Smooth muscle cell of the coronary artery (primary cell): Measurements from ENCODE around the gene CFAP100. TPM values are rescaled to one million over a fixed set of nuclear protein-coding genes. Genes with fewer than 3 reads are reported as not detected.

Experiments used
- total RNA-seq: library from RNA; depleted of rRNA; stranded (reverse); fragments of >200 nt; gene quantifications from 2 replicates; pipeline ENCODE4 v1.2.3, GENCODE V29; 2014; ENCODE audit warnings: low replicate concordance

Gene CFAP100
- not detected in 2 replicates for total RNA-seq

DNA sequence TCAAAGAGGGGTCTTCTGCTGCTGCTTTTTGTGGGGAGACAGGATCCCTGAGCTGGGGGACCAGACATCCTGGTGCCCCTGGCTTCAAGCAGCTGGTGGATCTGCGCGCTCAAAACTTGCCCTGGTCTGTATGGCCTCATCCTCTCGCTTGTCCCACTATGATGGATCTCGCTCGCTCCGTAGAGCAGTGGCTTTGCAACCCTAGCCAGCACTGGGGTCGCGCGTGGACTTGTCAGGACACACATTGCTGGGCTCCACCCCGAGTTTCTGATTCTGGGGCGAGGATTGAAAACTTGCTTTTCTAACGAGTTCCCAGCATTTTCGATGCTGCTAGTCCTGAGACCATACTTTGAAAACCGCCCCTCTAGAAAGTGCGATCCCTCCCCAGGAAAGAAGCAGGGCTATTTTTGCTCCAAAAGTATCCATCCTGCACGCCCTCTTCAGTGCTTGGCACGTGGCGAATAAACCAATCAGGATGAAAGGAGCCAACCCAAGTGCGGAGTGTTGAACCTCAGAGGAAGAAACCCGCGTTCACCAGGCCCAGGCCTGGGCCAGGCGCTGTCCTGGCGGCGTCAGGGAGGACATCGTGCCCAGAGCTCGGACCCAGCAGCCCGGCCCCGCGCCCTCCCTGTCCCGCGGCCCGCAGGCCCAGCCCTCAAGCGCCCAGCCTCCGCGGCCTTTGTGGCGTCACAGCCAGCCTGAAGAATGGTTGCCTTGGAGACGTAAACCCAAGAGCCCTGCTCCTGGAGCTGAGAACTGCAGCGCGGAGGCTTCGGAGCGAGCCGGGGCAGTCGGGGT is at the start of gene CFAP100:
CFAP100 (plus strand) TSS at position 731 of the 798 bp plus-strand sequence. CDS start 1,092 bp downstream, outside the sequence.

DNA sequence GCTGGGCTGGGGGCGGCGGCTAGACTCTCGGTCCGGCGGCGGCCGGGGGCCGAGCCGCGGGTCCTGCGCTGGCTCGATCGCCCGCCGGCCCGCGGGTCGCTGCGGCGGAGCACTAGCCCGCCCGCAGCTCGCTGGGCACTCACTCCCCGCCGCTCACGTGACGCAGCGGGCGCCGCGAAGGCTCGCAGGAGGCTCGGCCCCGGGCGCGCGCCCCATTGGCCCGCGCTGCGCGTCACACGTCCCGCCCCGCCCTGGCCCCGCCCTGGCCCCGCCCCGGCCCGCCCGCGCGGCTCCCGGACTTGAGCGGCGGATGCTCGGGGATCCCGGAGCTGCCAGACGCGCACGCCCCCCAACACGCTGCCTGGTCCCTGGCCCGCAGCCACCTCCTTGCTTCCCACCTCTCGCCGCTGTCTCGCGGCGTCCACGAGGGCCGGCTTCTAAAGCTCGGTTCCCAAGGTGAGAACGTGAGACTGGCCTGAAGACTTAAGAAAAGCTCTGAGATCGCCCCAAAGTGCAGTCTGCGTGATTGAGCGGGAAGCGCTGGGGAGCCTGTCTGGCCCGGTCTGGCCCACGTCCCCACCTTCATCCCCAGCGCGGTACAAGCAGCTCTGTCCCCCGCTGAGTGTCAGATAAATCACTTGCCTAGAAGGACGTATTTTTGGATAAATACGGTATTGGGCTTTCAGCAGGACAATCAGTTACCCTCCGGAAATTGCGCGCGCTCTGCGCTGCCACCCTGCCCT is 37.2 kb upstream of the CFAP100 start, which contains the start of gene KLF15:
KLF15 (minus strand) TSS at position 114 of the 743 bp plus-strand sequence. CDS start 4,486 bp downstream, outside the sequence.

GRCh38 chr3:126475413-126476114 is 80.9 kb downstream of the CFAP100 start, which contains the start of gene ZXDC:
Gene ZXDC, minus strand, starts transcription at chr3:126475891. Its CDS starts 26 bp downstream, at chr3:126475865.

Other genes with a start within 250 kb of the CFAP100 start
- gene ALDH1L1, start 214.3 kb upstream of the CFAP100 start, total RNA-seq, result under 0.01 and 0.08 TPM in 2 replicates
- 1.1 and 2.6 TPM in 2 replicates for gene KLF15, start 37.5 kb upstream of the CFAP100 start, total RNA-seq
- gene ZXDC, start 81.0 kb downstream of the CFAP100 start, total RNA-seq, result 12.3 and 12.8 TPM in 2 replicates
- not detected in 2 replicates for gene UROC1, start 122.9 kb downstream of the CFAP100 start, total RNA-seq
- gene CHST13, start 129.2 kb downstream of the CFAP100 start, total RNA-seq, result 0.12 TPM in 1 of 2 replicates, not detected in the other
- gene C3orf22, start 164.0 kb downstream of the CFAP100 start, total RNA-seq, result not detected in 2 replicates